Breast epithelium (tissue), 3 donors: ENCODE data around the gene JTB.

Source experiments
- CTCF ChIP-seq, 3 donors: fragments of 450-650 bp; IDR thresholded peaks; one replicate each; pipeline ENCODE4 v1.5.1; 2016 to 2017; ENCODE audit warnings: antibody characterized with exemption in 3 of 3, mild to moderate bottlenecking in 3 of 3, moderate library complexity in 3 of 3
- POLR2A ChIP-seq: fragments of 450-650 bp; IDR thresholded peaks from one replicate; pipeline ENCODE4 v1.6.1; 2016; ENCODE audit warnings: antibody characterized with exemption, mild to moderate bottlenecking, moderate library complexity
- POLR2AphosphoS5 ChIP-seq, 3 donors: sonication (generic); formaldehyde crosslinking; IDR thresholded peaks; one replicate each; pipeline ENCODE4 v1.6.1; 2017; ENCODE audit warnings: antibody characterized with exemption in 3 of 3

- TF ChIP-seq CTCF (IDR thresholded peaks at IDR 0.05) (no peak), POLR2A (no peak), POLR2AphosphoS5 (IDR thresholded peaks at IDR 0.05) (peak in 2 of 3 donors; percentile 32 to 46)
Measured at GRCh38 chr1:153985941-153986761, 8.7 kb upstream of the JTB start, which contains the start of gene RAB13.
